B cell (primary cell): Measurements from ENCODE around the gene NEDD4. TPM values are rescaled to one million over a fixed set of nuclear protein-coding genes. Genes with fewer than 3 reads are reported as not detected.

ENCODE experiments used
- ATAC-seq: fragments of 200-7000 bp; cut with Tn5 transposase; one replicate; pipeline ENCODE4 v1.10.0; 2021; ENCODE audit warnings: low read depth, mild to moderate bottlenecking, moderate number of reproducible peaks, moderate library complexity
- CTCF ChIA-PET: fragments of 350-600 bp; sonication (Branson Sonifier 250); formaldehyde crosslinking; loops from one replicate; lab custom pipeline; 2021; ENCODE audit warnings: antibody characterized with exemption, inconsistent platforms; lab: Charles Lee
- POLR2A ChIA-PET: fragments of 350-600 bp; sonication (Branson Sonifier 250); formaldehyde crosslinking; loops from one replicate; lab custom pipeline; 2021; ENCODE audit warnings: antibody characterized with exemption; lab: Charles Lee
- DNase-seq: peaks from one replicate; pipeline ENCODE4 v3.0.0; 2013
- H2AFZ ChIP-seq: 2 replicates; pipeline ENCODE4 v1.6.1; 2012; ENCODE audit warnings: mild to moderate bottlenecking, low read depth, low read length; ENCODE audit not compliant: insufficient read depth, poor library complexity, severe bottlenecking
- H3K27ac ChIP-seq, 2 donors: 1 replicate in 1 of 2; 2 replicates in 1 of 2; pipeline ENCODE4 v1.5.1; 2012 to 2013; ENCODE audit warnings: low read length in 2 of 2, mild to moderate bottlenecking in 2 of 2, moderate library complexity in 1 of 2
- H3K27me3 ChIP-seq, 4 experiments: fragments of 200-600 bp in 1 of 4; sonication (generic) in 1 of 4; replicated peaks in 1 of 4; 1 replicate in 2 of 4; 2 replicates in 2 of 4; pipeline versions ENCODE4 v1.6.1 to v1.7.0; 2013 to 2016; ENCODE audit warnings: low read length in 3 of 4, mild to moderate bottlenecking in 2 of 4, mixed read lengths in 1 of 4, moderate library complexity in 1 of 4; ENCODE audit not compliant: insufficient read depth in 4 of 4, control insufficient read depth in 3 of 4; ENCODE audit errors: control extremely low read depth in 1 of 4
- H3K36me3 ChIP-seq, 2 experiments: replicated peaks in 1 of 2; 1 replicate in 1 of 2; 2 replicates in 1 of 2; pipeline versions ENCODE4 v1.6.1 to v1.7.1; 2013; ENCODE audit warnings: low read length in 1 of 2; ENCODE audit not compliant: insufficient read depth in 2 of 2, control insufficient read depth in 1 of 2; ENCODE audit errors: control extremely low read depth in 1 of 2, extremely low read depth in 1 of 2
- H3K4me1 ChIP-seq, 2 donors: fragments of 200-600 bp in 1 of 2; sonication (generic) in 1 of 2; 1 replicate in 1 of 2; 2 replicates in 1 of 2; pipeline versions ENCODE4 v1.5.1 to v1.6.1; 2013 to 2017; ENCODE audit warnings: low read length in 2 of 2; ENCODE audit not compliant: control insufficient read depth in 2 of 2, insufficient read depth in 2 of 2
- H3K4me2 ChIP-seq: replicated peaks from 2 replicates; pipeline ENCODE3; 2012; ENCODE audit warnings: mild to moderate bottlenecking, low read depth, low read length; ENCODE audit not compliant: poor library complexity, severe bottlenecking
- H3K4me3 ChIP-seq, 5 experiments: fragments of 200-600 bp in 1 of 5; sonication (generic) in 1 of 5; 1 replicate in 3 of 5; 2 replicates in 2 of 5; pipeline versions ENCODE4 v1.5.1 to v1.7.0; 2011 to 2016; ENCODE audit warnings: low read length in 4 of 5, mild to moderate bottlenecking in 4 of 5, low read depth in 2 of 5, control low read depth in 1 of 5, moderate library complexity in 1 of 5; ENCODE audit not compliant: insufficient read depth in 1 of 5; ENCODE audit errors: control extremely low read depth in 1 of 5, extremely low read depth in 1 of 5
- H3K79me2 ChIP-seq: fragments of 200-600 bp; sonication (generic); one replicate; pipeline ENCODE4 v1.6.0; 2016; ENCODE audit warnings: low read length; ENCODE audit not compliant: control insufficient read depth, insufficient read depth
- H3K9ac ChIP-seq: fragments of 200-600 bp; sonication (generic); 2 replicates; pipeline ENCODE4 v1.6.1; 2017; ENCODE audit warnings: mild to moderate bottlenecking, low read length, moderate library complexity
- H3K9me3 ChIP-seq, 3 donors: one replicate each; pipeline versions ENCODE4 v1.6.1 to v1.7.1; 2013; ENCODE audit warnings: low read length in 2 of 3; ENCODE audit not compliant: control insufficient read depth in 2 of 3, insufficient read depth in 1 of 3; ENCODE audit errors: control extremely low read depth in 1 of 3
- H4K20me1 ChIP-seq: 2 replicates; pipeline ENCODE4 v1.6.0; 2012; ENCODE audit warnings: mild to moderate bottlenecking, low read length; ENCODE audit not compliant: insufficient read depth, control insufficient read depth, poor library complexity, severe bottlenecking
- H3K27ac Mint-ChIP-seq: one replicate; pipeline ENCODE4 v1.8.0; 2021; ENCODE audit warnings: mixed read lengths
- H3K27me3 Mint-ChIP-seq: one replicate; pipeline ENCODE4 v1.8.0; 2021; ENCODE audit warnings: mixed read lengths
- H3K4me1 Mint-ChIP-seq: one replicate; pipeline ENCODE4 v1.8.0; 2021; ENCODE audit warnings: mixed read lengths
- H3K4me3 Mint-ChIP-seq: one replicate; pipeline ENCODE4 v1.8.0; 2021; ENCODE audit warnings: mixed read lengths
- H3K9me3 Mint-ChIP-seq: one replicate; pipeline ENCODE4 v1.8.0; 2022; ENCODE audit warnings: mixed read lengths; ENCODE audit not compliant: insufficient read depth
- CTCF ChIP-seq: fragments of 200-600 bp; IDR thresholded peaks from one replicate; pipeline ENCODE4 v1.8.0; 2022; ENCODE audit warnings: antibody characterized with exemption, mild to moderate bottlenecking
- EZH2 ChIP-seq: IDR thresholded peaks from 2 replicates; pipeline ENCODE4 v1.6.1; 2012; ENCODE audit warnings: borderline replicate concordance, low read depth, mild to moderate bottlenecking, moderate library complexity, low read length; ENCODE audit not compliant: insufficient read depth, poor library complexity, severe bottlenecking
- WGBS: methylation state at CpG from one replicate; pipeline ENCODE4 v1.1.5; 2013; ENCODE audit warnings: missing lambda C conversion rate; ENCODE audit not compliant: insufficient coverage; 5-methylcytosine and 5-hydroxymethylcytosine counted together
- intact Hi-C: fragments of 100-400 bp; cut with micrococcal nuclease; formaldehyde crosslinking; loops from one replicate; pipeline ENCODE4 v1.10.0; 2022
- polyA plus RNA-seq: library from polyadenylated mRNA; depleted of rRNA; stranded (reverse); fragments of >200 nt; gene quantifications from 2 replicates; pipeline ENCODE4 v1.2.3, GENCODE V29; 2012
- total RNA-seq, 2 donors: library from RNA; stranded (reverse); fragments of 120-200 nt in 1 of 2; gene quantifications; 1 replicate in 1 of 2; 2 replicates in 1 of 2; pipeline versions ENCODE4 v1.2.3 to v1.2.4, GENCODE V29; 2013 to 2022

NEDD4 gene
- total and polyA plus RNA-seq, 2 donors (not counting 1 experiment from before 2014, with no cell fraction given), result 0.03 to 2.3 TPM

- Histone ChIP-seq H4K20me1 (no peaks in the 10 kb centered on the region), H3K79me2 (no peaks in the 10 kb centered on the region), H2AFZ (no peak overlapping the region), H3K4me1 (no peaks in the 10 kb centered on the region), H3K4me3 (no peak overlapping the region), H3K27ac (no peak overlapping the region), H3K9ac (no peak overlapping the region), H3K36me3 (no peaks in the 10 kb centered on the region), H3K27me3 (no peaks in the 10 kb centered on the region), H3K9me3 (no peaks in the 10 kb centered on the region), H3K4me2 (no peak overlapping the region)
- Mint-ChIP-seq H3K4me3 (no peak overlapping the region), H3K4me1 (no peaks in the 10 kb centered on the region), H3K9me3 (no peaks in the 10 kb centered on the region), H3K27ac (no peak overlapping the region), H3K27me3 (no peaks in the 10 kb centered on the region)
- no peak for ATAC-seq
- intact Hi-C loops, result no loop called here
- ChIA-PET CTCF (no interaction called here), POLR2A (no interaction called here)
- 72% methylated on average over 3 of the region's 4 CpGs for WGBS
- TF ChIP-seq CTCF, result no peak
- TF ChIP-seq EZH2, result no peak
- DNase-seq, result no peak
Measured at GRCh38 chr15:55873024-55873720, 120.2 kb downstream of the NEDD4 start.

- Histone ChIP-seq H3K9me3 (no peaks in the 10 kb centered on the region), H3K79me2 (no peaks in the 10 kb centered on the region), H4K20me1 (no peaks in the 10 kb centered on the region), H3K27me3 (no peaks in the 10 kb centered on the region), H3K4me2 (no peak overlapping the region), H3K4me3 (no peak overlapping the region), H3K27ac (no peak overlapping the region), H3K4me1 (no peaks in the 10 kb centered on the region), H3K9ac (no peak overlapping the region), H2AFZ (no peak overlapping the region), H3K36me3 (no peaks in the 10 kb centered on the region)
- H3K4me1 Mint-ChIP-seq, result no peaks in the 10 kb centered on the region
- H3K9me3 Mint-ChIP-seq, result no peaks in the 10 kb centered on the region
- no peak overlapping the region for H3K4me3 Mint-ChIP-seq
- intact Hi-C loops, result no loop called here
- ATAC-seq, result no peak
- H3K27me3 Mint-ChIP-seq, result no peaks in the 10 kb centered on the region
- WGBS, result 100% methylated on average over 1 of the region's 2 CpGs
- ChIA-PET CTCF (no interaction called here), POLR2A (no interaction called here)
- H3K27ac Mint-ChIP-seq, result no peak overlapping the region
- TF ChIP-seq EZH2 (no peak), CTCF (no peak)
- no peak for DNase-seq
Measured at GRCh38 chr15:55872471-55872870, 120.9 kb downstream of the NEDD4 start.
